ENCODE measurements around the gene ZNF783.
"Not testable (repeated sequence)": the region's sequence is repeated elsewhere in the genome, so short reads cannot be mapped to it uniquely, and the experiment has no call there.

The ZNF783 gene

GRCh38 chr7:149240637-149241036 lies 21.4 kb upstream of the ZNF783 start:
- H3K4me3 ChIP-seq (ENCODE audit: low read length): peak overlapping the region; percentile 94
- no peak for DNase-seq (ENCODE audit: low read depth)
- no peak for TF ChIP-seq CTCF (conservative IDR thresholded peaks at IDR 0.05; ENCODE audit: low read length)

GRCh38 chr7:149241696-149242095 lies 20.3 kb upstream of the ZNF783 start:
- no peak for DNase-seq (ENCODE audit: low read depth)
- H3K4me3 ChIP-seq (ENCODE audit: low read length): no peak overlapping the region
- TF ChIP-seq CTCF (conservative IDR thresholded peaks at IDR 0.05; ENCODE audit: low read length): no peak

GRCh38 chr7:149245244-149245643 lies 16.8 kb upstream of the ZNF783 start:
- H3K4me3 ChIP-seq (ENCODE audit: low read length): no peak overlapping the region
- no peak for DNase-seq (ENCODE audit: low read depth)
- TF ChIP-seq CTCF (conservative IDR thresholded peaks at IDR 0.05; ENCODE audit: low read length): no peak

GRCh38 chr7:149245744-149246143 lies 16.3 kb upstream of the ZNF783 start:
- TF ChIP-seq CTCF (conservative IDR thresholded peaks at IDR 0.05; ENCODE audit: low read length): no peak
- DNase-seq (ENCODE audit: low read depth): no peak
- no peak overlapping the region for H3K4me3 ChIP-seq (ENCODE audit: low read length)

- H3K4me3 ChIP-seq (ENCODE audit: low read length): no peak overlapping the region
- no peak for TF ChIP-seq CTCF (conservative IDR thresholded peaks at IDR 0.05; ENCODE audit: low read length)
- DNase-seq (ENCODE audit: low read depth): no peak
Measured at GRCh38 chr7:149248777-149249176, 13.2 kb upstream of the ZNF783 start.

GRCh38 chr7:149250151-149250550 lies 11.8 kb upstream of the ZNF783 start:
- H3K4me3 ChIP-seq (ENCODE audit: low read length); DNase-seq (ENCODE audit: low read depth): not testable (repeated sequence)

GRCh38 chr7:149251518-149251917 lies 10.5 kb upstream of the ZNF783 start:
- DNase-seq (ENCODE audit: low read depth); H3K4me3 ChIP-seq (ENCODE audit: low read length): not testable (repeated sequence)

GRCh38 chr7:149252378-149252777 lies 9.6 kb upstream of the ZNF783 start:
- DNase-seq (ENCODE audit: low read depth): no peak
- no peak overlapping the region for H3K4me3 ChIP-seq (ENCODE audit: low read length)
- TF ChIP-seq CTCF (conservative IDR thresholded peaks at IDR 0.05; ENCODE audit: low read length): no peak

Data from AG10803 (cell line).